Osteoblast (primary cell): Measurements from ENCODE around the gene ALOXE3. TPM values are rescaled to one million over a fixed set of nuclear protein-coding genes. Genes with fewer than 3 reads are reported as not detected.

Source experiments
- DNase-seq: peaks from one replicate; pipeline ENCODE4 v3.0.0; 2011; ENCODE audit warnings: low spot score, mixed read lengths; ENCODE audit not compliant: insufficient read length; ENCODE audit errors: missing footprints
- H2AFZ ChIP-seq: 2 replicates; pipeline ENCODE4 v1.6.0; 2011; ENCODE audit warnings: mild to moderate bottlenecking, low read length
- H3K27ac ChIP-seq: 2 replicates; pipeline ENCODE4 v1.5.1; 2011; ENCODE audit warnings: mild to moderate bottlenecking, low read depth, low read length, moderate library complexity
- H3K27me3 ChIP-seq: 2 replicates; pipeline ENCODE4 v1.6.0; 2012; ENCODE audit warnings: mild to moderate bottlenecking, control low read depth, inconsistent platforms, low read length, moderate library complexity; ENCODE audit not compliant: insufficient read depth
- H3K36me3 ChIP-seq: 2 replicates; pipeline ENCODE4 v1.5.1; 2011; ENCODE audit warnings: mild to moderate bottlenecking, low read length, control low read depth, moderate library complexity; ENCODE audit not compliant: insufficient read depth
- H3K4me1 ChIP-seq: 2 replicates; pipeline ENCODE4 v1.5.1; 2011; ENCODE audit warnings: mild to moderate bottlenecking, low read length, control low read depth, moderate library complexity; ENCODE audit not compliant: insufficient read depth
- H3K4me2 ChIP-seq: 2 replicates; pipeline ENCODE4 v1.6.0; 2011; ENCODE audit warnings: mild to moderate bottlenecking, low read length; ENCODE audit not compliant: insufficient read depth
- H3K4me3 ChIP-seq: fragments of 200-600 bp; sonication (generic); 3 replicates; pipeline ENCODE4 v1.5.1; 2012; ENCODE audit warnings: mild to moderate bottlenecking, low read length, inconsistent platforms; ENCODE audit not compliant: insufficient read depth
- H3K79me2 ChIP-seq: 2 replicates; pipeline ENCODE4 v1.6.0; 2012; ENCODE audit warnings: mild to moderate bottlenecking, low read length, control low read depth, inconsistent platforms; ENCODE audit not compliant: insufficient read depth
- H3K9me3 ChIP-seq: 2 replicates; pipeline ENCODE4 v1.5.1; 2011; ENCODE audit warnings: low read depth, low read length, control low read depth
- H4K20me1 ChIP-seq: 2 replicates; pipeline ENCODE4 v1.6.0; 2012; ENCODE audit warnings: mild to moderate bottlenecking, low read length, control low read depth; ENCODE audit not compliant: insufficient read depth
- CTCF ChIP-seq: IDR thresholded peaks from 2 replicates; pipeline ENCODE4 v1.5.1; 2011; ENCODE audit warnings: mild to moderate bottlenecking, low read depth, low read length, moderate library complexity; ENCODE audit errors: extremely low read depth
- total RNA-seq: library from RNA; depleted of rRNA; stranded (reverse); fragments of >200 nt; gene quantifications from 2 replicates; pipeline ENCODE4 v1.2.3, GENCODE V29; 2012

The ALOXE3 gene
- total RNA-seq, 1 donor = not detected

GRCh38 chr17:8138374-8138671 is 20.0 kb upstream of the ALOXE3 start:
- H3K4me1 ChIP-seq = peaks cover 14% of the 10 kb centered on the region
- H3K27ac ChIP-seq = no peak overlapping the region
- H3K36me3 ChIP-seq = peaks cover 30% of the 10 kb centered on the region
- peak overlapping the region; percentile 46 for H3K4me3 ChIP-seq
- peak overlapping the region; percentile 84 for H3K4me2 ChIP-seq
- no peaks in the 10 kb centered on the region for H3K27me3 ChIP-seq
- H3K79me2 ChIP-seq = no peaks in the 10 kb centered on the region
- peaks cover 7% of the 10 kb centered on the region for H4K20me1 ChIP-seq
- TF ChIP-seq CTCF = no peak
- no peaks in the 10 kb centered on the region for H3K9me3 ChIP-seq
- peak overlapping the region; percentile 36 for H2AFZ ChIP-seq
- DNase-seq = no peak

DNA sequence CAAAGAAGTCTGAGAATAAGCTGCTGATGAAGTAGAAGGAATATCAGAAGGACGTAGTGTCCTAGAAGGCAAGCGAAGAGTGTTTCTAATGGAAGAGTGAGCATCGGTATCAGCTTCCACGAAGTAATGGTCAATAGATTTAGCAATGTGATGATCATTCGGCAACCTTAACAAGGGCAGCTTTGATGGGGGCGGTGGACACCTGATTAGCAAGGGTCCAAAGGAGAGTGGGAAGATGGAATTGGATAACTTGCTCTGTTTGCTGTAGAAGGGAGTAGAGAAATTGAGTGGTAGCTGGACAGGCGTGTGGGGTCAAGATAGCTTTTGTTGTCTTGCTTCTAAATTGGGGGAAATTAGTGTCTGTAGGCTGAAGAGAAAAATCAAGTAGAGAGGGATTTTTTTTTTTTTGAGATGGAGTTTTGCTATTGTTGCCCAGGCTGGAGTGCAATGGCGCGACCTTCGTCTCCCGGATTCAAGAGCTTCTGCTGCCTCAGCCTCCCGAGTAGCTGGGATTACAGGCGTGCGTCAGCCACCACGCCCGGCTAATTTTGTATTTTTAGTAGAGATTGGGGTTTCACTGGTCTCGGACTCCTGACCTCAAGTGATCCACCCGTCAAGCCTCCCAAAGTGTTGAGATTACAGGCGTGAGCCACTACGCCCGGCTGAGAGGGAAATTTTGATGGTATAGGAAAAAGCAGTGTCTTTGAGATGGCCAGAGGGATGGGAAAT is 19.5 kb upstream of the ALOXE3 start:
- Histone ChIP-seq H2AFZ (peak overlapping the region; percentile 36), H3K27ac (no peak overlapping the region), H3K4me1 (peaks cover 14% of the 10 kb centered on the region), H3K79me2 (no peaks in the 10 kb centered on the region), H3K27me3 (no peaks in the 10 kb centered on the region), H3K9me3 (no peaks in the 10 kb centered on the region), H3K36me3 (peaks cover 28% of the 10 kb centered on the region), H3K4me3 (peak overlapping the region; percentile 46), H4K20me1 (peaks cover 7% of the 10 kb centered on the region), H3K4me2 (peak overlapping the region; percentile 84)
- peak; percentile 55 for DNase-seq
- no peak for TF ChIP-seq CTCF

GRCh38 chr17:8133941-8134340 is 15.6 kb upstream of the ALOXE3 start:
- Histone ChIP-seq H4K20me1 (no peaks in the 10 kb centered on the region), H3K27ac (no peak overlapping the region), H3K79me2 (no peaks in the 10 kb centered on the region), H3K4me3 (no peak overlapping the region), H3K4me2 (no peak overlapping the region), H2AFZ (no peak overlapping the region), H3K4me1 (peaks cover 9% of the 10 kb centered on the region), H3K9me3 (no peaks in the 10 kb centered on the region), H3K27me3 (peaks cover 3% of the 10 kb centered on the region), H3K36me3 (no peaks in the 10 kb centered on the region)
- peak; percentile 23 for DNase-seq
- no peak for TF ChIP-seq CTCF

- Histone ChIP-seq H3K9me3 (no peaks in the 10 kb centered on the region), H3K4me1 (peaks cover 8% of the 10 kb centered on the region), H3K4me3 (no peak overlapping the region), H4K20me1 (no peaks in the 10 kb centered on the region), H2AFZ (no peak overlapping the region), H3K79me2 (no peaks in the 10 kb centered on the region), H3K36me3 (no peaks in the 10 kb centered on the region), H3K27ac (no peak overlapping the region), H3K27me3 (peaks cover 3% of the 10 kb centered on the region), H3K4me2 (no peak overlapping the region)
- DNase-seq = no peak
- no peak for TF ChIP-seq CTCF
Observed at GRCh38 chr17:8133399-8133798, 15.1 kb upstream of the ALOXE3 start.
